ENCODE measurements around the gene TEX11. TPM values are rescaled to one million over a fixed set of nuclear protein-coding genes. Genes with fewer than 3 reads are reported as not detected.

Gene TEX11
- polyA plus RNA-seq, 1 donor = 0.23 TPM

DNA sequence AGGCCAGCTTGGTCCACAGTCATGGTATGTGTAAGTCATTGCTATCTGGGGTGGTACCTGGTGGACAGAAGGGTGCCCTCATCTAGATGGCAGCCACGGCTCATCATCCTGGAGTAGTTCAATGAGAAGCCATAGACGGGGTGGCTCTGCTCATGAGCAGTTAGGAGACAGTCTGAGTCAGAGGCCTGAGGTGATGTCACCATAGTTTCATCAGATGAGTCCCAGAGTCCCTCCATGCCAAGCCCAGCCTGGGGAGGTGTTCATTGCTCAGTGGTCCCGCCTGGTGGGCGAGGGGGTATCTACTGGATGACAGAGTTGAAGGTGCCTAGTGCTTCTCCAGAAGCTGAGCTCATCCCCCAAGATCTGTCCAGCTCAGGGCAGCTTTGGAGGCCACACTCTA is 414.1 kb downstream of the TEX11 start:
- no peak for DNase-seq

DNA sequence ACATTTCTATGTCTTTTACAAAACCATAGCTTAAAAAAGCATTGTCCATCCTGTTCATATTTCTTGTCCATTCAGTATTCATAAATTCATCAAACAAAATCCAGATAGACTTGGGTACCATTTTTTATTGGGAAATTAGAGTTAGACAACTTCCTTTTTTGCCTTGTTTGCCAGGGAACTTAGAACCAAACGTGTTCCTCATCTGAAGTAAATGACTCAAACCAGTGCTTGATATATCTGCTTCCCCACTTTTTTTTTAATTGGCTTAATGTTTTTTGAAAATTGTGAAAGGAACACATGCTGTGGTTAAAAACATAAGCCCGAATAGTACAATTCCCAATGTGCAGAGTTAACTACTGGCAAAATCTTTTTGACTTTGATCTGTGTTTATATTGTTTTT is 419.7 kb downstream of the TEX11 start:
- no peak for DNase-seq

DNA sequence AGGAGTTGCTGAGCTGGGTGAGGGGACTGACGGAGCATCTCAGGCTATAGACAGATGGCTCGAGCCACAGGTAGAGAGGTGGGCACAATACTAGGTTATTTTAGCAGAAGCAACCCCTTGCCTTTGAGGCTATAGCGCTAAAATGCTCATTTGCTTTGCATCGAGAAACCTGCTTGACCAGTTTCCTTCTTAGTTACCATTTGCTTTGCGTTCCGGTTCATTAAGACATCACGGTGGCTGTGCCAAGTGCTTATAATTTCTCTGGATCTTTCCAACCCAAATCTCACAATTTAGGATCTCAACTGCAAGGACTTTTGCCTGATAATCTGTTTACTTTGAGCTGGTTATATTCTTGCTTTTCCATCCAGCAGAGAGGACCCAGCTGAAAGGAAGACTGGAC is 423.0 kb downstream of the TEX11 start:
- no peak for DNase-seq

DNA sequence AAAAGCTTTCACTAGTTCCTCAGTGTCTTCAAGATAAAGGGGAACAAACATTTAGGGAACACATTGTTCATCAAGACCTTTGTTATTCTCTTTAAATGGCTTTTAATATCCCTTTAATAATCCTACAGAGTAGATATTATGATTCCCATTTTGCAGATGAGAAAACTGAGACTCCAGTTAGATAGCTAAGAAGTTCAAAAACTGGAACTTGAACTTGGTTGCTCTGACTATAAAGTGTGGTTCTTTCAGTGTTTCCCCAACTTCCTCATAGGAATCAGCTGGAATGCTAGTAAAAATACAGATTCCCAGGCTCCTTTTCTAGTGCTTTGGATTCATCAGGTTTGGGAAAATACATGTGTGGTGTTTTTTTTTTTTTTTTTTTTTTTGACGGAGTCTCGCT is 426.2 kb downstream of the TEX11 start:
- no peak for DNase-seq

DNA sequence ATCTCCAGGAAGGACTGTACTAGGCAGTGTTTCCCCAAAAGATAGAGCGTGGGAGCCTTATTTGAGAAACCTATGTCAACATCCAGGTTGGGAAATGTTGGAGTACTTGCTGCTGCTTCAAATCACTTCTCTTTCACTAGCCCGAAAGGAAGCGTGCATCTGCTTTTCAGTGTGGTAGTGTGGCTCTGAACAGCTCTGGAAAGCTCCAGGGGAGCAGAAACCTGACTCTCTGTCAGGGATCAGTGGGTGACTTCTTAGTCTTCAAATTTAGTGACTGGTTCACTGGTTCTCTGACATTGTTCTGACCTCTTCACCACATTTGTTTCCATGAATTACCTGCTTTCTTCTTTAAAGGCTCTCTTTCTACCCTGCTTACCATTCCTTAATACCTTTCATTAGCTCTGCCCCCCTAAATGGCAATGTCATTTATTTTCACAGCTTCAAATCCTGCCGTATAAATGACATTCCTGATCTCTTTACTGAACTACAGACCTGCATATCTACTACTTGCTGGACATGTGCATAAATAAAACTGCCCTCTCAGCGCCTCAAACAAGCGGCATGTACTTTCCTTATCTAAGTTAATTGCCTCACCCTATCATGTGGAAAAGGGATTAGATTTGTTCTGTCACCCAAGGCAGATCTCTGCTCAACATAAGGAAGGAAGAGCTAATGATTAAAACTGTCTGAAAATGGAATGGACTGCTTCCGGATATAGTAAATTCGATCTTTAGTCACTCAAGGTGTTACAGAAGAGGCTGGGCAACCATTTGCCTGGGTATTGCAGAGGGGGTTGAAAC is 426.8 kb downstream of the TEX11 start:
- no peak for DNase-seq

DNA sequence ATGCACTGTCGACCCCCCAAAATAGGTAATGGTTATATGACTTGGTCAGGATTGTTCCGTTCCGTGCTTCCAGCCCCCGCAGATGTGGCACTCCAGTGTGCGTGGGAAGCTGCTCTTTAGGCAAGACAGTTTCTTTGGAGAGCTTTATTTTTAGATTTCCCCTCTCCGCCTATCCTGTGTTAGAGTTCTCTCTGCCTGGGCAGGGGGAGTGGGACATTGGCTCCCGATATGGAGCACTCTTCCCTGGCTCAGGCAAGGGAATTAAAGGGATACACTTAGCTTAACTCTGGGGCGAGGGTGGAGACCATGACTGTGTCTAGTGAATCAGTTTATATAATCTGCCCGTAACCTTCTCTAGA is 427.9 kb downstream of the TEX11 start:
- DNase-seq = no peak

DNA sequence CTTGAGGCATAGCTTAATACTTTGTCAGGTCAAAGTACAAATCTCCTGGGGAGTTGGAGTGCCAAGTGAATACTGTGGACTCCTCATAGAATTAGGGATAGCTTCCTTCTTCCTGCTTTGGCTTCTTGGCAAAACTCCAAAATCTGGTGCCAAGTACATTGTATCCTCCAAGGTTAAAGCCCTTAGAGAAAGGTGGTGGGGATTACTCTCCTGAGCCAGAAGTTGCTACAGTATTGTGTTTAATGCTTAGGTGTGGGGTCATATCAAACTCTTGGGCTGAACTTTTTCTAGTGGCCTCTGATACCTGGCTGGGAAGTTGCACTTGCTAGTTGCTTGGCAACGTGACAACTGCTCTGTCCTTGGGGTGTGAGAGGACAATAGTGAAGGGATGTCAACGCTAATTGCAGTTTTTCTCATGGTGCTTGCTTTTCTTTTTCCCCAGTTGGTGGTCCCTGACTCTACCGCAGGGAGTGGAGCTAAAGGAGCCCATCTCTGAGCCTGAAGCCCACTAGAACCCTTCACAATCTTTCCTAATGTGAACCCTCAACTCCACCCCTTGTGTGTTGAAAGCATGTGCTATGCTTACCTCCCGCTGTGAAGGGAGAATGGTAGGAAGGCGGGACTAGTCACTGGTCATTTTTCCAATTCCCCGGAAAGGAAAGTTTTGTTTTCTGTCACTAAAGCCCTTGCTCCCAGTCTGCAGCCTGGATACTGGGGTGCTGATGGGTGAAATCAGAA is 428.4 kb downstream of the TEX11 start:
- DNase-seq = no peak

DNA sequence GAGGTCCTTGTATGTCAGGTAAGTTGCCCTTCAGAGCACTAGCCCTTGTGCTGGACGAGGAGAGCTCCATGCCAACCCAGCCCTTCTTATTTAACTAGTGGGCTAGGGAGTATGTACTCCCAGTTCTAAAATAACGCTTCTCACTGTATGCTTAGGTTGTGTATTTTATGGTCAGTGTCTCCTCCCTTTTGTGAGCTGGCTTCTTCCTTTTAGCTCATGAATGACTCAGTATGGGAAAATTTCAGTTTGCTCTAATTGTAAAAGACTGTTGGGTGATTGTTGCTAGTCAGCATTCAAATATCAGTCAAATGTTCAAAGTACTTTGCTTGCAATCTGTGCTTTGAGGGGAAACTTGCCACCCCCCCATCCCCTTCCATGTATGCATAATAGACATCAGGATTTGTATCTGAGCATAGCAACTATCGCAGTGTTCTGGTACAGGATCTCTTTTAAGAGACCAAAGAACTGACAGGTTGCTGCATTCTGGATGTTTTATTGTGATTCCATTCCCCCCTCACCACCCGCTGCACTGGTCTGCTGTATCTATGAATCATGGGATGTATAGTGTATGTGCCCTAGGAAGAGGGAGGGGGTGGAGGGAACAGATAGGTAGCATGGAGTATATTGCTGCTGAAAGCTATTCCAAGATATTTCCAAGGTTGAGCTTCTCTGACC is 429.1 kb downstream of the TEX11 start:
- DNase-seq = no peak

Other genes starting within 250 kb of the TEX11 start
- gene SLC7A3, start 22.4 kb upstream of the TEX11 start, polyA plus RNA-seq (ENCODE audit: insufficient read length) = 1.1 TPM
- gene SNX12, start 159.6 kb upstream of the TEX11 start, polyA plus RNA-seq (ENCODE audit: insufficient read length) = 47.0 TPM
- gene FOXO4, start 187.1 kb upstream of the TEX11 start, polyA plus RNA-seq (ENCODE audit: insufficient read length) = 51.5 TPM
- gene CXorf65, start 198.0 kb upstream of the TEX11 start, polyA plus RNA-seq (ENCODE audit: insufficient read length) = 0.79 TPM
- gene IL2RG, start 202.9 kb upstream of the TEX11 start, polyA plus RNA-seq (ENCODE audit: insufficient read length) = 1.8 TPM
- 52.5 TPM for gene MED12, start 209.9 kb upstream of the TEX11 start, polyA plus RNA-seq (ENCODE audit: insufficient read length)
- 2.5 TPM for gene NLGN3, start 236.1 kb upstream of the TEX11 start, polyA plus RNA-seq (ENCODE audit: insufficient read length)

Measured in hindlimb muscle (tissue), 1 donor.